ENCODE measurements around the gene CELA2B.

DNA sequence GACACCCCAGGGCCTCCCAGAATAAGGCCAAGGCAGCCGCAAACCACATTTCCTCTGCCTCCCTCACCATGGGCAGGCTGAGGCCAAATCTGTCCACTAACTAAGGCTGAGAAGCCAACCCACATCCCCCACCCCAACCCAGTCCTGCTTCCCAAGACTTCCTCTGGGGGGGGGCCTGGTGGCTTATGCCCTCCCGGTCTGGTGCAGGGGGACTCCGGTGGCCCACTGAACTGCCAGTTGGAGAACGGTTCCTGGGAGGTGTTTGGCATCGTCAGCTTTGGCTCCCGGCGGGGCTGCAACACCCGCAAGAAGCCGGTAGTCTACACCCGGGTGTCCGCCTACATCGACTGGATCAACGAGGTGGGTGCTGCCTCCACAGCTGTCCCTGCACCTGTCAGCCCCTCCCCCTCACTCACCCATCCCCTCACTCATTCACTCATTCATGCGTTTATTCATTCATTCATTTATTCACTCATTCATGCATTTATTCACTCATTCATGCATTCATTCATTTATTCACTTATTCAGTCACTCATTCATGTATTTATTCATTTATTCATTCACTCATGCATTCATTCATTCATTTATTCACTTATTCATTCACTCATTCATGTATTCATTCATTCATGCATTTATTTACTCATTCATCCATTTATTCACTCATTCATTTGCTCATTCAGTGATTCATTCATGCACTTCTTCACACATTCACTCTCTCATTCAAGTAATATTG lies 30.3 kb upstream of the CELA2B start:
- TF ChIP-seq, protein P1, sequence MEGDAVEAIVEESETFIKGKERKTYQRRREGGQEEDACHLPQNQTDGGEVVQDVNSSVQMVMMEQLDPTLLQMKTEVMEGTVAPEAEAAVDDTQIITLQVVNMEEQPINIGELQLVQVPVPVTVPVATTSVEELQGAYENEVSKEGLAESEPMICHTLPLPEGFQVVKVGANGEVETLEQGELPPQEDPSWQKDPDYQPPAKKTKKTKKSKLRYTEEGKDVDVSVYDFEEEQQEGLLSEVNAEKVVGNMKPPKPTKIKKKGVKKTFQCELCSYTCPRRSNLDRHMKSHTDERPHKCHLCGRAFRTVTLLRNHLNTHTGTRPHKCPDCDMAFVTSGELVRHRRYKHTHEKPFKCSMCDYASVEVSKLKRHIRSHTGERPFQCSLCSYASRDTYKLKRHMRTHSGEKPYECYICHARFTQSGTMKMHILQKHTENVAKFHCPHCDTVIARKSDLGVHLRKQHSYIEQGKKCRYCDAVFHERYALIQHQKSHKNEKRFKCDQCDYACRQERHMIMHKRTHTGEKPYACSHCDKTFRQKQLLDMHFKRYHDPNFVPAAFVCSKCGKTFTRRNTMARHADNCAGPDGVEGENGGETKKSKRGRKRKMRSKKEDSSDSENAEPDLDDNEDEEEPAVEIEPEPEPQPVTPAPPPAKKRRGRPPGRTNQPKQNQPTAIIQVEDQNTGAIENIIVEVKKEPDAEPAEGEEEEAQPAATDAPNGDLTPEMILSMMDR (IDR thresholded peaks at IDR 0.05), result no peak
- TF ChIP-seq POLR2AphosphoS2 (conservative IDR thresholded peaks at IDR 0.05; ENCODE audit: low read length) (no peak), POLR2A (IDR thresholded peaks at IDR 0.05; ENCODE audit: low read length) (no peak), FOSL2 (IDR thresholded peaks at IDR 0.05) (no peak), FOSL2 (CRISPR knock-in tag; IDR thresholded peaks at IDR 0.05) (no peak), RARB (CRISPR knock-in tag; IDR thresholded peaks at IDR 0.05) (no peak), CHD2 (IDR thresholded peaks at IDR 0.05; ENCODE audit: low read length, partially characterized antibody) (no peak), RCOR1 (IDR thresholded peaks at IDR 0.05; ENCODE audit: low read depth, low read length) (no peak), RFX5 (IDR thresholded peaks at IDR 0.05) (no peak), USF2 (IDR thresholded peaks at IDR 0.05) (no peak), CBX2 (IDR thresholded peaks at IDR 0.05; ENCODE audit: borderline replicate concordance, low read depth) (no peak), KDM1A (IDR thresholded peaks at IDR 0.05; ENCODE audit: low read depth) (no peak), SREBF2 (IDR thresholded peaks at IDR 0.05) (no peak)

Data from A549 (cell line).